GM10248 (cell line): ENCODE data around the gene GJA3.

Experiments
- CTCF ChIA-PET: fragments of 300-600 bp; sonication (Branson Sonifier 250); formaldehyde crosslinking; extraction: SDS; loops from one replicate; lab custom pipeline; 2021; ENCODE audit warnings: antibody characterized with exemption; lab: Yijun Ruan, JAX
- POLR2A ChIA-PET: fragments of 350-650 bp; sonication (Branson Sonifier 250); formaldehyde crosslinking; extraction: SDS; loops from one replicate; lab custom pipeline; 2020; ENCODE audit warnings: antibody characterized with exemption; lab: Yijun Ruan, JAX
- DNase-seq: peaks from one replicate; pipeline ENCODE4 v3.0.0; 2012; ENCODE audit errors: extremely low spot score
- TF ChIP-seq, protein P1 (sequence below): IDR thresholded peaks from 2 replicates; pipeline ENCODE4 v1.5.1; 2012; ENCODE audit warnings: mild to moderate bottlenecking, low read depth; ENCODE audit errors: extremely low read depth, missing control alignments, control extremely low read depth

The GJA3 gene

DNA sequence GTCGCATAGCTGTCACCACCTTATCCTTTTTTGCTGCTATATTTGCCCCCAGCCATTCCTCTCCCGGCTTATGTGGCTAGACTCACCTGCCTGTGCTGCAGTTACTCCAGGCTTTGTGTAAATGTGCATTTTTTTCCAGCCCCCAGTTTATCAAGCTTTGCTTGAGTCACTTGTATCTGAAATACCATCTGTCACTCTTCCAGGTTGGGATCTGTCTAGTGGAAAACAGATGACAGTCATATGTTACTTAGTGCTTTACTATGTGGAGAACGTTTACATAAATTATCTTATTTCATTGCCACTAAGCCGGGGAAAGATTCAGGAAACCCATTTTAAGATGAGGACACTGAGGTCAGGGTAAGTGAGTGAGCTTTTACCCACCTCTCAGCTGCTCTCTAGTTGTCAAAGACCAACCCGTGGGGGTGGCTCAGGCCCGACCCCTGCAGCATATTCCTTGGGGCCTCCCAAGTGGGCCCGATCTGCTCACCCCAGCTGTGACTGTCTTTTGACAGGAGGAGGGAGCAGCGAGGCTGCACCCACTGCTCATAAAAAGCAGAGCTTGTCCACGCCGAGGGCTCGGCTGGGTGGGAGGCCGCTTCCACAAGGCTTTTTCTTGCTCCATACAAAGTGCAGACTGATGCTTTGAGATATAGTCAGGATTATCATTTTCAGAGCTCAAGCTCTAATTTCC lies 24.7 kb upstream of the GJA3 start:
- CTCF ChIA-PET = interaction anchor here (1.5 to 5.7 kb wide), 5 partner anchors 10 to 308 kb away, joined by 3 to 67 read pairs (median 4); no protein-coding TSS in a partner anchor
- TF ChIP-seq, protein P1, sequence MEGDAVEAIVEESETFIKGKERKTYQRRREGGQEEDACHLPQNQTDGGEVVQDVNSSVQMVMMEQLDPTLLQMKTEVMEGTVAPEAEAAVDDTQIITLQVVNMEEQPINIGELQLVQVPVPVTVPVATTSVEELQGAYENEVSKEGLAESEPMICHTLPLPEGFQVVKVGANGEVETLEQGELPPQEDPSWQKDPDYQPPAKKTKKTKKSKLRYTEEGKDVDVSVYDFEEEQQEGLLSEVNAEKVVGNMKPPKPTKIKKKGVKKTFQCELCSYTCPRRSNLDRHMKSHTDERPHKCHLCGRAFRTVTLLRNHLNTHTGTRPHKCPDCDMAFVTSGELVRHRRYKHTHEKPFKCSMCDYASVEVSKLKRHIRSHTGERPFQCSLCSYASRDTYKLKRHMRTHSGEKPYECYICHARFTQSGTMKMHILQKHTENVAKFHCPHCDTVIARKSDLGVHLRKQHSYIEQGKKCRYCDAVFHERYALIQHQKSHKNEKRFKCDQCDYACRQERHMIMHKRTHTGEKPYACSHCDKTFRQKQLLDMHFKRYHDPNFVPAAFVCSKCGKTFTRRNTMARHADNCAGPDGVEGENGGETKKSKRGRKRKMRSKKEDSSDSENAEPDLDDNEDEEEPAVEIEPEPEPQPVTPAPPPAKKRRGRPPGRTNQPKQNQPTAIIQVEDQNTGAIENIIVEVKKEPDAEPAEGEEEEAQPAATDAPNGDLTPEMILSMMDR = no peak
- DNase-seq = no peak
- POLR2A ChIA-PET = no interaction called here

DNA sequence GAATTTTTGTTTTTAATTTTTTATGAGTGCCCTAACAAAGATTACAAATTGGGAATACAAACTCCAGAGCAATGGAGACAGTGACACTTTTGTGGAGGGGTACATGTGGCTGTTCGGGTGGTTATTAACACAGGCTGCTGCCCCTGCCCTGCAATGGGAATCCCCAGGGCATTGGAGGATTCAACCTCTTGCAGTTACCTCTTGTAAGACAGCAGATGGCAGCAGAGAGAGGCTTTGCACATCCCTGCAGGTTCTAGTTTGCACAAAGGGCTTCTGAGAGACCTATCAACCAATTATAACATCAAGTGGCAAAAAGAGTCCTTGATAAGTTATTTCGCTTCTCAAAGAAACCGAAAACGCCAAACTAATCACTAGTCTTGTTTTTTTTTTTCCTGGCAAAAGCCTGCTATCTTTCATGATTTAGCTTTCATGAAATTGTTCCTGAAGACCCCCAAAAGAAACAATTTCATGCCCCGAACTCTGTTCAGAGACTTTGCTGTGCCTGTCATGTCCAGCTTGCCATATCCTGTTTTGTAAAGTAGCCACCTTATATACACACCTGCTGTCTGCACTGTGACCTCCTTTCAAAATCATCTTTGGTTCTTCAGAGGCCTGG lies 21.5 kb upstream of the GJA3 start:
- POLR2A ChIA-PET = no interaction called here
- peak; percentile 79 for DNase-seq
- CTCF ChIA-PET = interaction anchor here (0.9 to 2.1 kb wide), 10 partner anchors 9 to 749 kb away, joined by 3 to 12 read pairs (median 3); partner anchors contain the start of gene ZMYM5
- TF ChIP-seq, protein P1 = peak; percentile 82

DNA sequence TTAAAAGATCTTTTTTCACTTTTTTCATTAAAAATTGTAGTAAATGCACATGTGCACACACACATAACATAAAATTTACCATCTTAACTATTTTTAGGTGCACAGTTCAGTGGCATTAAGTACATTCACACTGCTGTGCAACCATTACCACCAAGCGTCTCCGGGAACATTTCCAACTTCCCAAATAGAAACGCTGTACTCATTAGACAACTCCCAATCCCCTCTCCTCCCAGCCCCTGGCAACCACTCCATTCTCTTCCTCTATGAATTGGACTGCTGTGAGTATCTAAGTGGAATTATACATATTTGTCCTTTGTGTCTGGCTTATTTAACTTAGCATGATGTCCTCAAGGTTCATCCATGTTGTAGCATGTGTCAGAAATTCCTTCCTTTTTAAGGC lies 20.3 kb upstream of the GJA3 start:
- DNase-seq = no peak
- CTCF ChIA-PET = interaction anchor here (0.9 to 2.1 kb wide), 5 partner anchors 10 to 745 kb away, joined by 3 to 12 read pairs (median 8); no protein-coding TSS in a partner anchor
- TF ChIP-seq, protein P1 = no peak
- POLR2A ChIA-PET = no interaction called here

DNA sequence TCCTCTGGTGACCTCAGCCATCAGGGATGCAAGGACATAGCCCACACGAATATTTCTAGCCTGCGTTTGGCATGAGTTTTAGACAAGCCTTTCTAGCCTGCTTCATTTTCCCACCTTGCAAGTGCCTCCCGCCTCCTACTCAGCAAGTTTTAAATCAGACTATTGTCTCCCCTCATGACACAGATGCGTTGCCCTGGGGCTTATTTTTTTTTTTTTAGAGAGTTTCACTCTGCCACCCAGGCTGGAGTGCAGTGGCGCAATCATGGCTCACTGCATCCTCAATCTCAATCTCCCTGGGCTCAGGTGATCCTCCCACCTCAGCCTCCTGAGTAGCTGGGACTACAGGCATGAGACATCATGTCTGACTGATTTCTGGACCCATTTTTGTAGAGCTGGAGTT lies 17.3 kb upstream of the GJA3 start:
- no peak for DNase-seq
- TF ChIP-seq, protein P1 = no peak
- POLR2A ChIA-PET = no interaction called here
- CTCF ChIA-PET = interaction anchor here (1.0 to 2.5 kb wide), 2 partner anchors 19 to 747 kb away, joined by 4 to 8 read pairs; no protein-coding TSS in a partner anchor

DNA sequence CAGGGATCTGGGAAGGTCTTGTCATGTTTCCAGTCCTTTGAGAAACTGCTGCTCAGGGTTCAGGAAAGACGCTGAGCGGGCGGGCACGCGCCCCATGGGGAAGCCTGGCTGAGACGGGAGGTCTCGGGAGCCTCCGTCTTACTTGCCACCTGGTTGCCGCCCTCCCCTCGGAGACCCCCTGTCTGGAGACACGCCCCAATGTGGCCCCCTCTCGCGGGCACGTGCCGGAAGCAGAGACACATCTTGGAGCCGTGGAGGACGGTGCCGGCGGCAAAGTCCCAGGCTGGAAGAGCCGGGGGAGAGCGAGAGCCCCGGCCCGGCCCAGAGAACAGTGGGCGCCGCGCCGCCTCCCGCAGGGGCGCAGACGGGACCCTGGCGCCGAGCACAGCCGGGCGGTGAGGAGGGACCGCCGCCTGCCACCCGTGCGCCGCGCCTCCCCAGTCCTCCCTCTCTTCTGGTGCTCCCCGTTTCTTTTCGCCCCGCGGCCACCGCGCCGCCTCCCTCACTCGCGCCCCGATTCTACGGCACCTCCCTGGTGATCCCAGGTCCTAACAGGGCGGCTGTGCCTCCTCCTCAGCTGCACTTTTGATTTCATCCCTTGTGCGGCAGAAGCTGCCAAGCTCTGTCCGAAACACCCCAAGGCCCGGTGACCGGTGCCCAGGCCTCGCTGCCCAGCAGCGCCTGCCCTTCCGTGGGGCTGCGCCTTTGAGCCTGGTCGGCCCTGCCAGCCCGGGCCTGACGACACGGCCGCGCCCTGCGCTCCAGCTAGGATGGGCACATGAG lies 16.4 kb upstream of the GJA3 start:
- no peak for DNase-seq
- TF ChIP-seq, protein P1 = no peak
- POLR2A ChIA-PET = no interaction called here
- CTCF ChIA-PET = interaction anchor here (0.8 to 2.5 kb wide), 3 partner anchors 9 to 20 kb away, joined by 4 to 10 read pairs (median 4); no protein-coding TSS in a partner anchor

DNA sequence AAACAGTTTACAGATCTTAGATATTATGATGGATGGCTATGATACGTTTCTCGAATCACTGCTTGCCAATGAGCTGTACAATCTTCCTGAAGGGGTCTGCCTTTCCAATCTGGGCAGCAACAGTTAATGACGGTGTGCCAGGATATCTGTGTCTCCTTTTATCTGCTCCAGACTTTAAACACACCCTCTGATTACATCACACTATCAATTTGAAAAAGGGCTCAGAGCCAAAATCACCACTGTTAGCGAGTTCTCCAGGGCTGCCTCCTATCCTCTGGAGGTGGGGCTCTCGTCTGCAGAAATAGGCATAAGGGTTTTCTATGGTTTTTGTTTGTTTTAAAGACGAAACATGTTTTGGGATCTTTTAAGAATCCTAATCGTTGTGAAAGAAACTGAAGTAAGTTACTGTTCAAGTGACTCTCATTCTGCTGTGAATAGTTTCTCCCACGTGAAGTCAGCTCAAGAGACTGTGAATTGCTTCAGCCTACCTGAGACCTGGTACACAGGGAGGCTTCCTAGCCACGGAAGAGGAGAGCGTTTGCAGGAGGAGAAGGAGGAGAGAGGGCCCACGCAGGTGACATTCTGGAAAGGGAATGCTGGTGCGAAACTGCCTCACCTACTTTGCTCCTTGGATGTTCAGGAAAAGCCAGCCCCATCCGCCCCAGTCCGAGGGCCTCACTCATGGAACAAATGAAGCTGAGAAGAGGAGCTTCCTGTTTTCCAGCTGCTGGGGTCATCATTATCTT lies 15.2 kb upstream of the GJA3 start:
- CTCF ChIA-PET = interaction anchor here (0.7 to 2.5 kb wide), 5 partner anchors 10 to 249 kb away, joined by 3 to 10 read pairs (median 4); no protein-coding TSS in a partner anchor
- TF ChIP-seq, protein P1 = no peak
- no peak for DNase-seq
- POLR2A ChIA-PET = no interaction called here
